Activated B cell treated with CpG ODN at 0.5 μM for 24 hours (primary cell): ENCODE data around the gene ERC1. TPM values are rescaled to one million over a fixed set of nuclear protein-coding genes. Genes with fewer than 3 reads are reported as not detected.

ENCODE experiments used
- ATAC-seq: fragments of 200-7000 bp; cut with Tn5 transposase; one replicate; pipeline ENCODE4 v1.10.0; 2021; ENCODE audit warnings: low read depth, mild to moderate bottlenecking, moderate library complexity
- CTCF ChIA-PET: fragments of 350-600 bp; sonication (Branson Sonifier 250); formaldehyde crosslinking; loops from one replicate; lab custom pipeline; 2021; ENCODE audit warnings: antibody characterized with exemption; lab: Charles Lee
- POLR2A ChIA-PET: fragments of 350-600 bp; sonication (Branson Sonifier 250); formaldehyde crosslinking; loops from one replicate; lab custom pipeline; 2021; ENCODE audit warnings: antibody characterized with exemption; lab: Charles Lee
- DNase-seq: peaks from one replicate; pipeline ENCODE4 v3.0.0; 2022
- H3K27ac Mint-ChIP-seq: one replicate; pipeline ENCODE4 v1.8.0; 2020; ENCODE audit warnings: mixed read lengths
- H3K27me3 Mint-ChIP-seq: one replicate; pipeline ENCODE4 v1.8.0; 2021; ENCODE audit warnings: mixed read lengths
- H3K36me3 Mint-ChIP-seq: one replicate; pipeline ENCODE4 v1.8.0; 2021; ENCODE audit warnings: low read depth, mixed read lengths
- H3K4me1 Mint-ChIP-seq: one replicate; pipeline ENCODE4 v1.8.0; 2021; ENCODE audit warnings: mixed read lengths
- H3K4me3 Mint-ChIP-seq: one replicate; pipeline ENCODE4 v1.8.0; 2020; ENCODE audit warnings: mild to moderate bottlenecking, mixed read lengths
- H3K9me3 Mint-ChIP-seq: one replicate; pipeline ENCODE4 v1.8.0; 2020; ENCODE audit warnings: mixed read lengths
- intact Hi-C: fragments of 100-400 bp; cut with micrococcal nuclease; formaldehyde crosslinking; loops from one replicate; pipeline ENCODE4 v1.15.1; 2024
- total RNA-seq: library from RNA; stranded (reverse); gene quantifications from 2 replicates; pipeline ENCODE4 v1.2.3, GENCODE V29; 2022
- TF ChIP-seq, protein P1 (sequence below): fragments of 200-600 bp; IDR thresholded peaks from one replicate; pipeline ENCODE4 v1.8.0; 2022; ENCODE audit warnings: antibody characterized with exemption, mild to moderate bottlenecking

The ERC1 gene
- total RNA-seq, 1 donor from 2014 or later: 57.0 TPM

DNA sequence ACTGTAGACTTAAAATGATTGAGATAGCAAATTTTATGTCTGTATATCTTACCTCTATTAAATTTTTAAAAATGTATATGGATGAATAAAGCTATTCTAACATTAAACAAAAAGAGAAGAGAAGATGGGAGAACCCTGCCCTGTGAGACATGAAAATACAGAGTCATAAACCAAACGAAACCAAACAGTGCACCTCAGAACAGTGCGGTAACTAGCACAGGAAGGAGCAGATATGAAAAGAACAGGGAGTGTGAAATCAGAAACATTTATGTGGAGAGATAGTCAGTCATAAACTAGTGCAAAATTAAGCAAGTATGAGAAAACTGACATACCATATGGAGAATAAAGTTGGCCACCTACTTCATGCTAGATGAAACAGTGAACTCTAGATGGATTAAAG is 135.1 kb downstream of the ERC1 start:
- ATAC-seq (no peak), DNase-seq (no peak)
- peaks cover 2% of the 10 kb centered on the region for H3K36me3 Mint-ChIP-seq
- H3K4me1 Mint-ChIP-seq: peaks cover 2% of the 10 kb centered on the region
- intact Hi-C loops: no loop called here
- H3K9me3 Mint-ChIP-seq: no peaks in the 10 kb centered on the region
- CTCF ChIA-PET: interaction anchor here (1.3 kb wide), 1 partner anchor 8 kb away, joined by 6 read pairs; no protein-coding TSS in a partner anchor
- H3K27ac Mint-ChIP-seq: no peak overlapping the region
- no peaks in the 10 kb centered on the region for H3K27me3 Mint-ChIP-seq
- POLR2A ChIA-PET: no interaction called here
- TF ChIP-seq, protein P1, sequence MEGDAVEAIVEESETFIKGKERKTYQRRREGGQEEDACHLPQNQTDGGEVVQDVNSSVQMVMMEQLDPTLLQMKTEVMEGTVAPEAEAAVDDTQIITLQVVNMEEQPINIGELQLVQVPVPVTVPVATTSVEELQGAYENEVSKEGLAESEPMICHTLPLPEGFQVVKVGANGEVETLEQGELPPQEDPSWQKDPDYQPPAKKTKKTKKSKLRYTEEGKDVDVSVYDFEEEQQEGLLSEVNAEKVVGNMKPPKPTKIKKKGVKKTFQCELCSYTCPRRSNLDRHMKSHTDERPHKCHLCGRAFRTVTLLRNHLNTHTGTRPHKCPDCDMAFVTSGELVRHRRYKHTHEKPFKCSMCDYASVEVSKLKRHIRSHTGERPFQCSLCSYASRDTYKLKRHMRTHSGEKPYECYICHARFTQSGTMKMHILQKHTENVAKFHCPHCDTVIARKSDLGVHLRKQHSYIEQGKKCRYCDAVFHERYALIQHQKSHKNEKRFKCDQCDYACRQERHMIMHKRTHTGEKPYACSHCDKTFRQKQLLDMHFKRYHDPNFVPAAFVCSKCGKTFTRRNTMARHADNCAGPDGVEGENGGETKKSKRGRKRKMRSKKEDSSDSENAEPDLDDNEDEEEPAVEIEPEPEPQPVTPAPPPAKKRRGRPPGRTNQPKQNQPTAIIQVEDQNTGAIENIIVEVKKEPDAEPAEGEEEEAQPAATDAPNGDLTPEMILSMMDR: no peak
- H3K4me3 Mint-ChIP-seq: no peak overlapping the region

DNA sequence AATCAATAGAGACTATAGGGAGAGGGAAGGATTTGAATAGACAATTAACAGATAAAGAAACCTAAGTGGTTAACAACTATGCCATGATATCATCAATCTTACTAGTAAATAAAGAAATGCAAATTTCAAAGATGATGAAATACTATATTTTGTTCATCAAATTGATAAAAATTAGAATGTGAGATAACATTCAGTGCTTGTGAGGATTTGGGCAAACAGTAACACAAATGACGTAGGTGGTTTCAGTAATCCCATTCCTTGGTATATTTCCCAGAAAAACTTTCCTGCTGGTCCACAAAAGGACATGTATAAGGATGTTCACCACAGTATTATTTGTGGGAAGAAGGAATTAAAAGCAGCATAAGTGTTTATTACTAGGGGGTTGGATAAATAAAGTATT is 136.0 kb downstream of the ERC1 start:
- TF ChIP-seq, protein P1: no peak
- DNase-seq: no peak
- Mint-ChIP-seq H3K27ac (no peak overlapping the region), H3K9me3 (no peaks in the 10 kb centered on the region), H3K27me3 (no peaks in the 10 kb centered on the region), H3K4me1 (peaks cover 2% of the 10 kb centered on the region), H3K4me3 (no peak overlapping the region), H3K36me3 (peaks cover 2% of the 10 kb centered on the region)
- ATAC-seq: no peak
- ChIA-PET POLR2A (no interaction called here), CTCF (interaction anchor here (2.2 kb wide), 1 partner anchor 9 kb away, joined by 13 read pairs; no protein-coding TSS in a partner anchor)
- intact Hi-C loops: no loop called here

DNA sequence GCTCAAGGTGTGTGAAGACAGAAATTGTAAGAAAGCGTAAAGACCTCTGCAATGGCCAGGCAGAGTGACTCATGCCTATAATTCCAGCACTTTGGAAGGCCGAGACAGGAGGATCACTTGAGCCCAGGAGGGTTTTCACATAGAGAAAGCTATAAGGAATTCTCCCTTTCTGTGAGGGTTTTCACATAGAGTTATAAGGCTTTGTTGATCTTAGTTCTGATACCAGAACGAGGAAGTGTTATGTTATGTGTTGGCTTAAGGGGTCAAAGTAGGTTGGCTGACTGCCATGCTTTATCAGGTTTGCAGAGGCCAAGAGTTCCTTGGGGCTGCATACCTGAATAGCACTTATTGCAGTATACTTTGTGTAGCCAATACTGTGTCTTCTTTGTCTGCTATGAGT is 139.1 kb downstream of the ERC1 start:
- no peak overlapping the region for H3K27ac Mint-ChIP-seq
- no peak overlapping the region for H3K4me3 Mint-ChIP-seq
- no peak for DNase-seq
- peaks cover 8% of the 10 kb centered on the region for H3K36me3 Mint-ChIP-seq
- TF ChIP-seq, protein P1: no peak
- no peak for ATAC-seq
- no peaks in the 10 kb centered on the region for H3K4me1 Mint-ChIP-seq
- intact Hi-C loops: no loop called here
- CTCF ChIA-PET: interaction anchor here (1.8 kb wide), 1 partner anchor 12 kb away, joined by 5 read pairs; no protein-coding TSS in a partner anchor
- no peaks in the 10 kb centered on the region for H3K9me3 Mint-ChIP-seq
- H3K27me3 Mint-ChIP-seq: no peaks in the 10 kb centered on the region
- POLR2A ChIA-PET: no interaction called here

DNA sequence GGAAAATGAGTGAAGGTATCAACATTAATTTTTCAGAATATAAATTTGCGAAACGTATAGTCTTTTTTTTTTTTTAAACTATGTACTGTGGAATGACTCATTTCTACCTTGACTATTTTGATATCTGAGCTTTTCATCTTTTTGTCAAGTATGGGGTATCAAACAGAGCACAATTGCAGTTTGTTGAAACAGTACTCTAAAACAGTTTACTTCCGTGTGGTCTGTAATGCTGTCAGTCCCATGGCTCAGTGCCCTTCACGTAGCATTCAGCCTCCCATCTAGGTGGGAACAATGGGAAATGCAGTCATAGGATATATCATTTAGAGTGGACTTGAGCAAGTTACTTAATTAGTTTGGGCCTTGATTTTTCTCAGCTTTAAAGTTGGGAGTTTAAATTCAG is 139.5 kb downstream of the ERC1 start:
- intact Hi-C loops: no loop called here
- POLR2A ChIA-PET: no interaction called here

DNA sequence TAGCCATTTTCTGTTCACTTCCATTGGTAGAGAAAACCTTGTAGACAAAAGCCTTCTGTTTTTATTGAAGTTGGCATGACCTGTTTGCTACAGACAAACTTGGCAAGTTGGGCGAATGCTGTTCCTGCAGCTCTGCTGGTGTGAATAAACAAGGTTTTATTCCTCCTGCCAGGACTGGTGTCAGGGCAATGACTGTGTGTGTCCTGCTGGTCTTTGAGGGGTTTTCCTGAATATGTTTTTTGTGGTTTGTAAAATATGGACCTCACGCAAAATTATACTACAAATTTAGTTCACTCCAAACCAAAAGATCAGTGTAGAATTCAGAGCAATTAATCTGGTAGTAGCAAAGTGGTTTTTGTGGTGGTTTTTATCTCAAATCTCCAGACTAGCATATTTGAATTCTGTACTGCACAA is 140.8 kb downstream of the ERC1 start:
- H3K4me3 Mint-ChIP-seq: no peak overlapping the region
- ChIA-PET POLR2A (interaction anchor here (0.6 kb wide), 1 partner anchor 20 kb away, joined by 5 read pairs; no protein-coding TSS in a partner anchor), CTCF (no interaction called here)
- no peaks in the 10 kb centered on the region for H3K4me1 Mint-ChIP-seq
- H3K36me3 Mint-ChIP-seq: peaks cover 8% of the 10 kb centered on the region
- H3K27ac Mint-ChIP-seq: no peak overlapping the region
- no peaks in the 10 kb centered on the region for H3K27me3 Mint-ChIP-seq
- no peak for ATAC-seq
- no peak for DNase-seq
- TF ChIP-seq, protein P1: no peak
- intact Hi-C loops: no loop called here
- no peaks in the 10 kb centered on the region for H3K9me3 Mint-ChIP-seq

More for the DNA sequence above, 139.5 kb downstream of the ERC1 start:
- no peak for DNase-seq
- Mint-ChIP-seq H3K4me3 (no peak overlapping the region), H3K27me3 (no peaks in the 10 kb centered on the region), H3K4me1 (no peaks in the 10 kb centered on the region), H3K9me3 (no peaks in the 10 kb centered on the region), H3K36me3 (peaks cover 8% of the 10 kb centered on the region), H3K27ac (no peak overlapping the region)
- TF ChIP-seq, protein P1: no peak
- ATAC-seq: no peak
- CTCF ChIA-PET: interaction anchor here (1.8 kb wide), 1 partner anchor 12 kb away, joined by 5 read pairs; no protein-coding TSS in a partner anchor
